HUES64 (cell line): Measurements from ENCODE around the gene EBLN2.
"Not testable (repeated sequence)": the region's sequence is repeated elsewhere in the genome, so short reads cannot be mapped to it uniquely, and the experiment has no call there.

Experiments used
- H3K27ac ChIP-seq: 2 replicates; pipeline ENCODE4 v1.7.0; 2013; ENCODE audit warnings: low read depth, low read length, inconsistent platforms
- H3K27me3 ChIP-seq: 2 replicates; pipeline ENCODE4 v1.6.1; 2013; ENCODE audit warnings: mild to moderate bottlenecking, low read length; ENCODE audit not compliant: insufficient read depth
- H3K36me3 ChIP-seq: 2 replicates; pipeline ENCODE4 v1.6.1; 2013; ENCODE audit warnings: mild to moderate bottlenecking, low read length; ENCODE audit not compliant: insufficient read depth
- H3K4me1 ChIP-seq: 2 replicates; pipeline ENCODE4 v1.6.1; 2013; ENCODE audit warnings: mild to moderate bottlenecking, low read length, moderate library complexity; ENCODE audit not compliant: insufficient read depth
- H3K4me3 ChIP-seq: 2 replicates; pipeline ENCODE4 v1.5.1; 2013; ENCODE audit warnings: mild to moderate bottlenecking, low read length, moderate library complexity
- H3K9ac ChIP-seq: 2 replicates; pipeline ENCODE4 v1.6.1; 2013; ENCODE audit warnings: mild to moderate bottlenecking, low read depth, low read length
- H3K9me3 ChIP-seq: 2 replicates; pipeline ENCODE4 v1.6.1; 2013; ENCODE audit warnings: low read depth, low read length; ENCODE audit not compliant: insufficient read depth
- WGBS: fragments of 150-250, 120-280 bp; methylation state at CpG from one replicate; pipeline ENCODE4 v1.1.7; 2013; ENCODE audit warnings: missing lambda C conversion rate; 5-methylcytosine and 5-hydroxymethylcytosine counted together

EBLN2 gene

GRCh38 chr3:73066243-73066642 lies 4.8 kb downstream of the EBLN2 start:
- H3K4me1 ChIP-seq, result peaks cover 17% of the 10 kb centered on the region; the same call in 1 of the 2 replicates
- peaks cover 69% of the 10 kb centered on the region for H3K36me3 ChIP-seq
- not testable (repeated sequence) for H3K27ac ChIP-seq, H3K9me3 ChIP-seq, H3K4me3 ChIP-seq, H3K27me3 ChIP-seq, H3K9ac ChIP-seq

GRCh38 chr3:73068419-73068818 lies 7.0 kb downstream of the EBLN2 start:
- Histone ChIP-seq H3K9ac (no peak overlapping the region), H3K36me3 (peaks cover 48% of the 10 kb centered on the region), H3K4me1 (peaks cover 21% of the 10 kb centered on the region; the same call in 1 of the 2 replicates), H3K27ac (no peak overlapping the region), H3K27me3 (no peaks in the 10 kb centered on the region), H3K9me3 (no peaks in the 10 kb centered on the region), H3K4me3 (no peak overlapping the region)
- 76% methylated on average over 2 of the region's 3 CpGs for WGBS

DNA sequence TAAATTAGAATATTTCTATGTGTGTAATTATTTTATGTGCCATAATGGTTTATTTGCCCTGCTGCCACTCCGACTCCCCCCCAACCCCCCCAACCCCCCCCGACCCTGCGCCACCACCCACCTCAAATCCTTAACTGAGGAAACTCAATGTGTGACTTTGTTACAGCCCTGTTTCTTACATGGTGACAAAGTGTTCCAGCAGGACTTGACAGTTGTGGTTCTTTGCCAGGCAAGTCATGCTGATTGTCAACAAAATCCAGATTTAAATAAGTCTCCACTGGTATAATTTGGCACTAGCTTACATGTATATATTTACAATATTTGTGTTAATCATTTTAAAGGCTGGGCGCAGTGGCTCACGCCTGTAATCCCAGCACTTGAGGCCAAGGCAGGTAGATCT lies 7.7 kb downstream of the EBLN2 start:
- Histone ChIP-seq H3K27me3 (no peaks in the 10 kb centered on the region), H3K36me3 (peaks cover 41% of the 10 kb centered on the region), H3K27ac (no peak overlapping the region), H3K9ac (no peak overlapping the region), H3K9me3 (no peaks in the 10 kb centered on the region), H3K4me1 (peaks cover 21% of the 10 kb centered on the region; the same call in 1 of the 2 replicates), H3K4me3 (no peak overlapping the region)
- 96% methylated on average over 4 of the region's 5 CpGs for WGBS

DNA sequence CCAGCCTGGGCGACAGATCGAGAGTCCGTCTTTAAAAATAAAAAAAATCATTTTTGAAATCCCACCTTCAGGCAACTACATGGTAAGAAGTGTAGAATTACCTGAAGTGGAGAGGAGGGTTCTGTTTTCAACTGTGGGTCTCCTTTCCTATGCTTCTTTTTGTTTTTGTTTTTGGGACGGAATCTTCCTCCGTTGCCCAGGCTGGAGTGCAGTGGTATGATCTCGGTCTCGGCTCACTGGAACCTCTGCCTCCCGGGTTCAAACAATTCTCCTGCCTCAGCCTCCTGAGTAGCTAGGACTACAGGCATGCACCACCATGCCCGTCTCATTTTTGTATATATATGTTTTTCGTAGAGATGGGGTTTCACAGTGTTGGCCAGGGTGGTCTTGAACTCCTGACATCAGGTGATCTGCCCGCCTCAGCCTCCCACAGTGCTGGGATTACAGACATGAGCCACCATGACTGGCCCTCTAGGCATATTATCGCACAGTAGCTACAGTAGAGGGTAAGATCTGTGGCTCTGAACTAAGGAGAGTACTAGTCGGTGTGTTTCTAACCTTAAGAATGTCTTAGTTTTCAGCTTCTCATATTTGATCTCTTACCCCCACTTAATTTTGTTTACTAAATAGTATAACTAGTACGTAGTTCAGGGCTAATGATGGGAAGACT lies 8.5 kb downstream of the EBLN2 start:
- Histone ChIP-seq H3K4me1 (peaks cover 21% of the 10 kb centered on the region; the same call in 1 of the 2 replicates), H3K4me3 (no peak overlapping the region), H3K27ac (no peak overlapping the region), H3K36me3 (peaks cover 33% of the 10 kb centered on the region), H3K27me3 (no peaks in the 10 kb centered on the region), H3K9me3 (no peaks in the 10 kb centered on the region), H3K9ac (no peak overlapping the region)
- WGBS, result 93% methylated on average over 12 of the region's 14 CpGs

DNA sequence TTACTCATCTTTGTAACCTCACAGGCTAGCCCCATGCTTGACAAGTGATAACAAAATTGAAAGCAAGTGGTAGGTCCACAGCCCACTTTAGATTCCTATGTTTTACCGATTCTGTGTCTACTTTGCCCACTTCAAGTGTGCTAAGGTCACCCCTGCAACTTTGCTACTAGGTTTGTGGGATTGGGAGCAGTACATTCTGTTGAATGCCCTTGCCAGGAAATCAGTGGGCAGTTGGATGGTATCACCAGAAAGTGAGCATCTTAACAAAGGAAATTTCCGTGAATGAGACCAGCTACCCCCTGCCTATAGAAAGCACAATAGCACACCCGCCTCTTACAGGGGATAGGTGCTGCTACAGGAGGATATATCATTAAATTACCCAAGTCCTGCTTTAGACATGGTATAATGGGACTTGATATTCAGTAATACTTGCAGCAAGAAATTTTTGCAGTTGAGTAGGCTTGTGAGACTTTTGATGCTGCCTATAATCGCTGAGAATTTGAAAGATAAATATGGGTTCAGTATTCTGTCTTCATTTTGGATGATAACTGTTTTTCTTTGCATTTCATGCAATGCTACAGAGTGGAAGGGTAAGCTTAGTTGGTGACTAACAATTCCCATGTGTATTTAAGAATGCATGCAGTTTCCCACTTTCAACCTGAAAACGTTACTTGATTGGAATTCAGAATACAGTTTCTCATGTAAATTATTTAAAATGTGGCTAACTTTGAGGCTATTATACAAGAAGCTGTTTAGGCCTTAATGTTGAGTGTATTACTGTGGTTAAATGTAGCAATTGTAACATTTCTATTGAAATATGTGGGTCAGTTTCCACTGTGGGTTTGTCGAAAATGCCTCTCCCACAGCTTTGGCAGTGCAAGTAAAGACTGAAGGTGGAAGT lies 9.5 kb downstream of the EBLN2 start:
- Histone ChIP-seq H3K4me3 (no peak overlapping the region), H3K4me1 (peaks cover 21% of the 10 kb centered on the region; the same call in 1 of the 2 replicates), H3K36me3 (peaks cover 23% of the 10 kb centered on the region), H3K27ac (peak overlapping the region; percentile 1; the same call in 1 of the 2 replicates), H3K9ac (no peak overlapping the region), H3K9me3 (no peaks in the 10 kb centered on the region), H3K27me3 (no peaks in the 10 kb centered on the region)
- WGBS, result 70% methylated on average over 4 of the region's 6 CpGs

GRCh38 chr3:73071952-73072351 lies 10.5 kb downstream of the EBLN2 start:
- H3K9ac ChIP-seq, result no peak overlapping the region
- WGBS, result 100% methylated on average over 1 of the region's 1 CpG
- H3K9me3 ChIP-seq, result no peaks in the 10 kb centered on the region
- H3K4me1 ChIP-seq, result peaks cover 21% of the 10 kb centered on the region; the same call in 1 of the 2 replicates
- H3K36me3 ChIP-seq, result peaks cover 14% of the 10 kb centered on the region
- no peak overlapping the region for H3K27ac ChIP-seq
- no peaks in the 10 kb centered on the region for H3K27me3 ChIP-seq
- no peak overlapping the region for H3K4me3 ChIP-seq

DNA sequence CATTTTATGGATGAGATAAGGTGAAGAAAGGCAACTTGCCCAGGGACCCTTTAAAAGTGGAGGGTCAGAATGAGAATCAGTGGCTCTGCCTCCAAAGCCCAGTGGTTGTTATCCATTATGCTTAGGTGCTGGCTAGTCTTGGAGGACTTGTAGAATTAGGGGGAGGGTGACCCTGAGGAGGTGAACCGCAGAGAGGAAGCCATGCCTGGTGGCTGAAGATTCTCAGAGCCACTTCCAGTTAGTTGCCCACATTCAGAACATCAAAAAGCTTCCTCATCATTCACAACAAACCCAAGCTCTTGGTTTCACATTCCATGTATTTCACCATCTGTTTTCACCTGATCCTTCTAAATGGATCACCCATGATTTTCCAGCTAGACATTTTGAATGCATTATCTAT lies 11.2 kb downstream of the EBLN2 start:
- whole genome bisulfite sequencing, result 67% methylated on average over 1 of the region's 1 CpG
- Histone ChIP-seq H3K4me1 (peaks cover 21% of the 10 kb centered on the region; the same call in 1 of the 2 replicates), H3K27ac (no peak overlapping the region)

DNA sequence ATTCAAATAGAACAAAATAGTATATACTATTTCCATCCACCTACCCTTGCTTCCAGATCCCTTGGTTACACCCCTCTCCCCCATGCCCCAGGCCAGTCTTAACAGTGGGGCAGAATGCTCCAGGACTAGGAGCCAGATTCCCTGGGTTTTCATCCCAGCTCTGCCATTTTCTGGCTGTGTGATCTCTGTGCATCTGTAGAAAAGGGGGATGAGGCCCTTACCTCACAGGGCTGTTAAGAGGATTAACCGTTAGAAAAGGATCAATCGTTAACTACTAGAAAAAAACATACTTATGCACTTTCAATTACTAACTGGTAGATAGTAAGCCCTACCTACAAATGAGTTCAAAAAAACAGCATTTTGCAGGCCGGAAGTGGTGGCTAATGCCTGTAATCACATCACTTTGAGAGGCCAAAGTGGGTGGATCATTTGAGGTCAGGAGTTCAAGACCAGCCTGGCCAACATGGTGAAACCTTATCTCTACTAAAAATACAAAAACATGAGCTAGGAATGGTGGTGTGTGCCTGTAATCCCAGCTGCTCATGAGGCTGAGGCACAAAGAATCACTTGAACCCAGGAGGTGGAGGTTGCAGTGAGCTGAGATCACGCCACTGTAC lies 11.7 kb downstream of the EBLN2 start:
- Histone ChIP-seq H3K27ac (no peak overlapping the region), H3K9me3 (no peaks in the 10 kb centered on the region), H3K4me1 (peaks cover 16% of the 10 kb centered on the region; the same call in 1 of the 2 replicates), H3K36me3 (peaks cover 2% of the 10 kb centered on the region; the same call in 1 of the 2 replicates), H3K4me3 (no peak overlapping the region), H3K9ac (no peak overlapping the region), H3K27me3 (no peaks in the 10 kb centered on the region)
- 84% methylated on average over 4 of the region's 4 CpGs for whole genome bisulfite sequencing

More for the DNA sequence above, 11.2 kb downstream of the EBLN2 start:
- Histone ChIP-seq H3K36me3 (peaks cover 7% of the 10 kb centered on the region), H3K27me3 (no peaks in the 10 kb centered on the region), H3K4me3 (no peak overlapping the region), H3K9ac (no peak overlapping the region), H3K9me3 (no peaks in the 10 kb centered on the region)

- no peak overlapping the region for H3K4me3 ChIP-seq
- no peaks in the 10 kb centered on the region for H3K27me3 ChIP-seq
- H3K36me3 ChIP-seq, result no peaks in the 10 kb centered on the region
- H3K9me3 ChIP-seq, result no peaks in the 10 kb centered on the region
- no peak overlapping the region for H3K27ac ChIP-seq
- no peak overlapping the region for H3K9ac ChIP-seq
- H3K4me1 ChIP-seq, result peaks cover 14% of the 10 kb centered on the region; the same call in 1 of the 2 replicates
- WGBS, result 93% methylated on average over 8 of the region's 8 CpGs
Observed at GRCh38 chr3:73074781-73075180, 13.3 kb downstream of the EBLN2 start.

GRCh38 chr3:73080216-73080966 lies 18.9 kb downstream of the EBLN2 start:
- Histone ChIP-seq H3K9ac (no peak overlapping the region), H3K27ac (no peak overlapping the region), H3K27me3 (no peaks in the 10 kb centered on the region), H3K4me3 (no peak overlapping the region), H3K36me3 (no peaks in the 10 kb centered on the region), H3K4me1 (no peaks in the 10 kb centered on the region), H3K9me3 (no peaks in the 10 kb centered on the region)
- 92% methylated on average over 17 of the region's 17 CpGs for whole genome bisulfite sequencing
